WTC11 (cell line): Measurements from ENCODE around the gene B3GAT1. TPM values are rescaled to one million over a fixed set of nuclear protein-coding genes. Genes with fewer than 3 reads are reported as not detected.
A peak's percentile ranks its signal among the peaks of the same experiment; 100 is the strongest.

Experiments used
- ATAC-seq: fragments of 200-7000 bp; cut with Tn5 transposase; 2 replicates; pipeline ENCODE4 v1.10.0; 2021; ENCODE audit warnings: mild to moderate bottlenecking, moderate library complexity
- CTCF ChIA-PET: fragments of 300-600 bp; sonication (Branson Sonifier 250); formaldehyde crosslinking; loops from one replicate; lab custom pipeline; 2021; ENCODE audit warnings: antibody characterized with exemption; lab: Charles Lee
- POLR2A ChIA-PET: fragments of 350-600 bp; sonication (Branson Sonifier 250); formaldehyde crosslinking; loops from one replicate; lab custom pipeline; 2021; ENCODE audit warnings: antibody characterized with exemption; lab: Charles Lee
- DNase-seq: peaks from one replicate; pipeline ENCODE4 v3.0.0; 2021; ENCODE audit warnings: low spot score
- H3K27ac Mint-ChIP-seq: 2 replicates; pipeline ENCODE4 v1.8.0; 2021; ENCODE audit warnings: mixed read lengths
- H3K27me3 Mint-ChIP-seq: 2 replicates; pipeline ENCODE4 v1.8.0; 2021; ENCODE audit warnings: low read depth, mild to moderate bottlenecking, moderate library complexity, mixed read lengths
- H3K36me3 Mint-ChIP-seq: 2 replicates; pipeline ENCODE4 v1.8.0; 2021; ENCODE audit warnings: mixed read lengths
- H3K4me1 Mint-ChIP-seq: 2 replicates; pipeline ENCODE4 v1.8.0; 2022; ENCODE audit warnings: mixed read lengths
- H3K4me3 Mint-ChIP-seq: 2 replicates; pipeline ENCODE4 v1.8.0; 2021; ENCODE audit warnings: mild to moderate bottlenecking, moderate library complexity, mixed read lengths
- H3K9me3 Mint-ChIP-seq: 2 replicates; pipeline ENCODE4 v1.8.0; 2021; ENCODE audit warnings: mixed read lengths
- ARID4B ChIP-seq: sonication (generic); formaldehyde crosslinking; IDR thresholded peaks from 2 replicates; pipeline ENCODE4 v1.8.0; 2023; ENCODE audit warnings: missing genetic modification reagents, mild to moderate bottlenecking, borderline replicate concordance
- ATF1 ChIP-seq: sonication (generic); formaldehyde crosslinking; IDR thresholded peaks from 2 replicates; pipeline ENCODE4 v1.8.1; 2023; ENCODE audit warnings: mild to moderate bottlenecking, moderate library complexity, missing genetic modification reagents
- CREM ChIP-seq: sonication (generic); formaldehyde crosslinking; IDR thresholded peaks from 2 replicates; pipeline ENCODE4 v1.8.1; 2022; ENCODE audit warnings: mild to moderate bottlenecking, missing genetic modification reagents, moderate library complexity
- CTCF ChIP-seq: fragments of 200-600 bp; IDR thresholded peaks from 2 replicates; pipeline ENCODE4 v1.8.0; 2022; ENCODE audit warnings: antibody characterized with exemption
- FOXP1 ChIP-seq: sonication (generic); formaldehyde crosslinking; IDR thresholded peaks from 2 replicates; pipeline ENCODE4 v1.8.0; 2022; ENCODE audit warnings: missing genetic modification reagents, mild to moderate bottlenecking, moderate library complexity, borderline replicate concordance
- HMGA2 ChIP-seq: fragments of 250-450 bp; sonication (Bioruptor Pico); IDR thresholded peaks from 2 replicates; pipeline ENCODE4 v1.4.0; 2021; ENCODE audit warnings: mild to moderate bottlenecking, moderate library complexity
- MAX ChIP-seq: sonication (generic); formaldehyde crosslinking; IDR thresholded peaks from 2 replicates; pipeline ENCODE4 v1.8.0; 2022; ENCODE audit warnings: mild to moderate bottlenecking, missing genetic modification reagents
- MLX ChIP-seq: sonication (generic); formaldehyde crosslinking; IDR thresholded peaks from 2 replicates; pipeline ENCODE4 v1.8.1; 2023; ENCODE audit warnings: mild to moderate bottlenecking, missing genetic modification reagents, moderate library complexity
- MYBL2 ChIP-seq: sonication (generic); formaldehyde crosslinking; IDR thresholded peaks from 2 replicates; pipeline ENCODE4 v1.8.1; 2023; ENCODE audit warnings: mild to moderate bottlenecking, moderate library complexity, missing genetic modification reagents
- NR1H2 ChIP-seq: sonication (generic); formaldehyde crosslinking; IDR thresholded peaks from 2 replicates; pipeline ENCODE4 v1.9.0; 2021; ENCODE audit warnings: mild to moderate bottlenecking, moderate library complexity, missing genetic modification reagents
- SOX15 ChIP-seq: fragments of 250-450 bp; sonication (Bioruptor Pico); IDR thresholded peaks from 2 replicates; pipeline ENCODE4 v1.9.0; 2021; ENCODE audit warnings: mild to moderate bottlenecking
- SP1 ChIP-seq: sonication (generic); formaldehyde crosslinking; conservative IDR thresholded peaks from 2 replicates; pipeline ENCODE4 v1.8.1; 2022; ENCODE audit warnings: missing genetic modification reagents
- TEAD1 ChIP-seq: sonication (generic); formaldehyde crosslinking; IDR thresholded peaks from 2 replicates; pipeline ENCODE4 v1.8.0; 2022; ENCODE audit warnings: mild to moderate bottlenecking, missing genetic modification reagents
- ZNF121 ChIP-seq: sonication (generic); formaldehyde crosslinking; IDR thresholded peaks from 2 replicates; pipeline ENCODE4 v1.8.0; 2023; ENCODE audit warnings: missing genetic modification reagents
- ZNF219 ChIP-seq: sonication (generic); formaldehyde crosslinking; IDR thresholded peaks from 2 replicates; pipeline ENCODE4 v1.8.0; 2023; ENCODE audit warnings: missing genetic modification reagents, mild to moderate bottlenecking, borderline replicate concordance
- ZNF232 ChIP-seq: sonication (generic); formaldehyde crosslinking; IDR thresholded peaks from 2 replicates; pipeline ENCODE4 v1.8.0; 2022; ENCODE audit warnings: mild to moderate bottlenecking, missing genetic modification reagents
- ZNF396 ChIP-seq: fragments of 250-450 bp; sonication (Bioruptor Pico); IDR thresholded peaks from 2 replicates; pipeline ENCODE4 v1.8.0; 2021; ENCODE audit warnings: mild to moderate bottlenecking, moderate library complexity, borderline replicate concordance
- total RNA-seq: library from RNA; stranded (reverse); gene quantifications from 3 replicates; pipeline ENCODE4 v1.2.3, GENCODE V29; 2021
- TF ChIP-seq, protein P1 (sequence below): sonication (generic); formaldehyde crosslinking; IDR thresholded peaks from 2 replicates; pipeline ENCODE4 v1.8.0; 2022; ENCODE audit warnings: mild to moderate bottlenecking, missing genetic modification reagents

Gene B3GAT1
- total RNA-seq, 1 experiment from 2014 or later = 30.0 TPM

DNA sequence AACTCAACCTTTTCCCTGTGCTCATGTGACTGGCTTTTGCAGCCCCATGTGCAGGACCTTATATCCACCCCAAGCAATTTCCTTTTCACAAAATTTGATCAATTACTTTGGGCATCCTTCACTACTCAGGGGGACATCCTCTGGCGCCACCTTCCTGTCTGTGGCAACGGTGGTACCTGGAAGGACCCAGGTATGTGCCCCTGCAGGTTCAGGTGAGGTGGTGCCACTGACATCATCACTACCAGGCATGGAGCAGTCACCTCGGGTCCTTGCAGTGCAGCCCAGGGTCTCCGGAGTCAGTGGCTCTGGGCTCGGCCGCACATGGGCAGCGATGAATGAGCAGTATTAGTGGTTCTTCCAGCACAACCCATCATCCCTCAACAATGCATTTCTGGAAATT is 37.7 kb upstream of the B3GAT1 start:
- H3K27me3 Mint-ChIP-seq = no peaks in the 10 kb centered on the region
- H3K4me3 Mint-ChIP-seq = no peak overlapping the region

More for the DNA sequence above, 37.7 kb upstream of the B3GAT1 start:
- H3K27ac Mint-ChIP-seq = no peak overlapping the region
- peak; percentile 97 for ATAC-seq
- TF ChIP-seq ZNF219 (CRISPR knock-in tag) (no peak), ATF1 (CRISPR knock-in tag) (no peak), MYBL2 (CRISPR knock-in tag) (no peak), ZNF232 (CRISPR knock-in tag) (no peak), ZNF396 (no peak), TEAD1 (CRISPR knock-in tag) (no peak), FOXP1 (no peak), MLX (CRISPR knock-in tag) (no peak), MAX (CRISPR knock-in tag) (no peak), NR1H2 (no peak), CTCF (no peak), HMGA2 (CRISPR knock-in tag) (no peak), CREM (CRISPR knock-in tag) (no peak), SP1 (no peak), SOX15 (no peak), ARID4B (no peak), ZNF121 (CRISPR knock-in tag) (no peak)
- TF ChIP-seq, protein P1, sequence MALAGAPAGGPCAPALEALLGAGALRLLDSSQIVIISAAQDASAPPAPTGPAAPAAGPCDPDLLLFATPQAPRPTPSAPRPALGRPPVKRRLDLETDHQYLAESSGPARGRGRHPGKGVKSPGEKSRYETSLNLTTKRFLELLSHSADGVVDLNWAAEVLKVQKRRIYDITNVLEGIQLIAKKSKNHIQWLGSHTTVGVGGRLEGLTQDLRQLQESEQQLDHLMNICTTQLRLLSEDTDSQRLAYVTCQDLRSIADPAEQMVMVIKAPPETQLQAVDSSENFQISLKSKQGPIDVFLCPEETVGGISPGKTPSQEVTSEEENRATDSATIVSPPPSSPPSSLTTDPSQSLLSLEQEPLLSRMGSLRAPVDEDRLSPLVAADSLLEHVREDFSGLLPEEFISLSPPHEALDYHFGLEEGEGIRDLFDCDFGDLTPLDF (CRISPR knock-in tag) = no peak
- TF ChIP-seq, all 79 proteins: peak for 0
- Mint-ChIP-seq H3K4me1 (0 out of 2 replicates have a peak, but pooled peaks cover 4% of the 10 kb centered on the region), H3K9me3 (no peaks in the 10 kb centered on the region), H3K36me3 (no peaks in the 10 kb centered on the region)
- peak; percentile 66 for DNase-seq
- CTCF ChIA-PET = interaction anchor here (0.5 to 1.5 kb wide), 3 partner anchors 9 to 188 kb away, joined by 3 to 4 read pairs (median 3); no protein-coding TSS in a partner anchor
- POLR2A ChIA-PET = no interaction called here
